GM06990 (cell line): ENCODE data around the gene TDO2.
"Not testable (repeated sequence)": the region's sequence is repeated elsewhere in the genome, so short reads cannot be mapped to it uniquely, and the experiment has no call there.

Source experiments
- DNase-seq: peaks from one replicate; pipeline ENCODE4 v3.0.0-alpha.2; 2011; ENCODE audit not compliant: insufficient read length; ENCODE audit errors: extremely low read depth
- H3K27me3 ChIP-seq: replicated peaks from 2 replicates; pipeline ENCODE4 v1.6.0; 2011; ENCODE audit warnings: low read length; ENCODE audit not compliant: control insufficient read depth, insufficient read depth
- H3K36me3 ChIP-seq: 2 replicates; pipeline ENCODE4 v1.5.1; 2011; ENCODE audit warnings: low read length; ENCODE audit not compliant: control insufficient read depth, insufficient read depth
- H3K4me3 ChIP-seq: replicated peaks from 2 replicates; pipeline ENCODE4 v1.5.1; 2011; ENCODE audit warnings: low read depth, mild to moderate bottlenecking, control low read depth, low read length
- TF ChIP-seq, protein P1 (sequence below): IDR thresholded peaks from 2 replicates; pipeline ENCODE4 v1.5.1; 2011; ENCODE audit warnings: low read length, control low read depth, mild to moderate bottlenecking, inconsistent platforms; ENCODE audit not compliant: insufficient read depth, poor library complexity, severe bottlenecking

TDO2 gene

DNA sequence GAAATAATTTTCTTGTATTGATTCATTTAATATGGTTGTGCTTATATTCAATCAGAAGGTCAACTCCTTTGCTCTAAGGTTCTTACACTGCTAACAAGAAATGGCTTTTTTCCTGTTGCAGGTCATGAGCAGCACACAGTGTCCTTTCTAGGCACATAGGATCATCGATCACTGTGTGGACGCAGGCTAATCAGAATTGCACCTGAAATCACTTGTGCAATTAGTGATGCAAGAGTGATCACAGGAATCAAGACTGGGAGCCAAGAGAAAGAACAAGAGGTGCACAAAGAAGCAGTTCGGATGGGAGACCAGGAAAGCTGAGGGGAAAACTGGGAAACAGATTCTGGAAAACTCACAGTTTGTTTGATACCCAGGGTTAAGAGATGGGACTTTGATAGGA lies 21.1 kb downstream of the TDO2 start:
- H3K27me3 ChIP-seq, result no peaks in the 10 kb centered on the region

DNA sequence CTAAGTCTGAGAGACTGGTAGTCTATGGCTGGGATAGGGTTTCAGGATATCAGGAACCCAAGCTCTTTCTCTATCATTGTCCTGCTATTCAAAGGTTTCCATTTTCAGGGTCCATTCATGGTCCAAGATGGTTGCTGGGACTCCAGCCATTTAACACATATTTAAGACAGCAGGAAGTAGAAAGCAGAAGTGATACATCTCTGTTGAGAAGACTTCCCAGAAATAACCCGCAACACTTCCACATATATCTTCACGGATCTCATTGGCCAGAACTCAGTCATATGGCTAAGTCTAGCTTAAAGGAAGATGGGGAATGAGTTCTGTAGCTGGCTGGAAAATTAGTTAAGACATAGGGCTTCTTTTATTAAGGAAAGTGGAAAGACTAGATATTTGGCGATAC lies 26.3 kb downstream of the TDO2 start:
- DNase-seq, result no peak
- no peak overlapping the region for H3K4me3 ChIP-seq
- H3K27me3 ChIP-seq, result no peaks in the 10 kb centered on the region
- no peaks in the 10 kb centered on the region for H3K36me3 ChIP-seq
- TF ChIP-seq, protein P1, sequence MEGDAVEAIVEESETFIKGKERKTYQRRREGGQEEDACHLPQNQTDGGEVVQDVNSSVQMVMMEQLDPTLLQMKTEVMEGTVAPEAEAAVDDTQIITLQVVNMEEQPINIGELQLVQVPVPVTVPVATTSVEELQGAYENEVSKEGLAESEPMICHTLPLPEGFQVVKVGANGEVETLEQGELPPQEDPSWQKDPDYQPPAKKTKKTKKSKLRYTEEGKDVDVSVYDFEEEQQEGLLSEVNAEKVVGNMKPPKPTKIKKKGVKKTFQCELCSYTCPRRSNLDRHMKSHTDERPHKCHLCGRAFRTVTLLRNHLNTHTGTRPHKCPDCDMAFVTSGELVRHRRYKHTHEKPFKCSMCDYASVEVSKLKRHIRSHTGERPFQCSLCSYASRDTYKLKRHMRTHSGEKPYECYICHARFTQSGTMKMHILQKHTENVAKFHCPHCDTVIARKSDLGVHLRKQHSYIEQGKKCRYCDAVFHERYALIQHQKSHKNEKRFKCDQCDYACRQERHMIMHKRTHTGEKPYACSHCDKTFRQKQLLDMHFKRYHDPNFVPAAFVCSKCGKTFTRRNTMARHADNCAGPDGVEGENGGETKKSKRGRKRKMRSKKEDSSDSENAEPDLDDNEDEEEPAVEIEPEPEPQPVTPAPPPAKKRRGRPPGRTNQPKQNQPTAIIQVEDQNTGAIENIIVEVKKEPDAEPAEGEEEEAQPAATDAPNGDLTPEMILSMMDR, result no peak

More for the DNA sequence above, 21.1 kb downstream of the TDO2 start:
- Histone ChIP-seq H3K36me3 (no peaks in the 10 kb centered on the region), H3K4me3 (no peak overlapping the region)
- no peak for DNase-seq
- TF ChIP-seq, protein P1, result no peak

DNA sequence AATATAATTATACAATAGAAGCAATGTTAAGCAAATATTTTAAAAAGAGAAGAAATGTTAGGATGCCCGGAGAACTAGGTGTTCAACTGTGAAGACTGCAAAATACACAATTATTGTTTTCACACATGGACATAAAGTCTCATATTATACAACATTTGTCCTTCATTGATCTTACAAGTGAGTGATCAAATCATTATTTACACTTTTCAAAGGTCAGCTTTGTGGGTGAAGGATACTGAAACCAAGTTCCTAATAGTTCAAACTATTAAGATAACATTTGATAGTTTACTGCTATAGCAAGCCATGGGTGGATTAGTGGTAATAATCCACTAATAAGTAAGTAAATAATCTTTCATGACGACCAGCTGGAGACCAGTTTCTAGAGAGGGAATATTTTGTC lies 26.8 kb downstream of the TDO2 start:
- H3K36me3 ChIP-seq, result no peaks in the 10 kb centered on the region
- TF ChIP-seq, protein P1, result no peak
- no peaks in the 10 kb centered on the region for H3K27me3 ChIP-seq
- DNase-seq, result no peak
- no peak overlapping the region for H3K4me3 ChIP-seq

DNA sequence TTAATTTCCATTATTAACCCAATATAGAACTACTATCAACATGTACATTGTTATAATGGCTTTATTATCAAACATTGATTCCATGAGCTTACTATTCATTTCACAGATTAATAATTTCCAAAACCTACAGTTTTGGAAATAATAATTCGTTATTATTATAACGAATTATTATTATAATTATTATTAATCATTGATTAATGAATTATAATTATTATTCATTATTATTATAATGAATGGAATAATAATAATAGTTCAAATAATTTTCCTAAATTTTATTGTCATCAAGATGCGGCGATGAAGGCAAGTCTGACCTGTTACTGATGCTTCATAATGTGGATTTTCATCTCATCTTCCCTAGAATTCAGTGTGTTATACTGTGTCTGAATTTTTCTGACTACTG lies 28.1 kb downstream of the TDO2 start:
- no peaks in the 10 kb centered on the region for H3K27me3 ChIP-seq
- DNase-seq, result no peak
- H3K36me3 ChIP-seq, result no peaks in the 10 kb centered on the region
- H3K4me3 ChIP-seq, result no peak overlapping the region
- TF ChIP-seq, protein P1, result no peak

DNA sequence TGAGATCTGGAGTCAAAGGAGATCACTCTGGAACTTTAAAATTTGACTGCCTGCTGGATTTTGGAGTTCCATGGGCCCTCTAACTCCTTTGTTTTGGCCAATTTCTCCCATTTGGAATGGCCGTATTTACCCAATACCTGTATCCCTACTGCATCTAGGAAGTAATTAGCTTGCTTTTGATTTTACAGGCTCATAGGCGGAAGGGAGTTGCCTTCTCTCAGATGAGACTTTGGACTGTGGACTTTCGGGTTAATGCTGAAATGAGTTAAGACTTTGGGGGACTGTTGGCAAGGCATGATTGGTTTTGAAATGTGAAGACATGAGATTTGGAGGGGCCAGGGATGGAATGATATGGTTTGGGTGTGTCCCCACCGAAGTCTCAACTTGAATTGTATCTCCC lies 31.1 kb downstream of the TDO2 start:
- H3K27me3 ChIP-seq, DNase-seq, H3K36me3 ChIP-seq, H3K4me3 ChIP-seq: not testable (repeated sequence)

DNA sequence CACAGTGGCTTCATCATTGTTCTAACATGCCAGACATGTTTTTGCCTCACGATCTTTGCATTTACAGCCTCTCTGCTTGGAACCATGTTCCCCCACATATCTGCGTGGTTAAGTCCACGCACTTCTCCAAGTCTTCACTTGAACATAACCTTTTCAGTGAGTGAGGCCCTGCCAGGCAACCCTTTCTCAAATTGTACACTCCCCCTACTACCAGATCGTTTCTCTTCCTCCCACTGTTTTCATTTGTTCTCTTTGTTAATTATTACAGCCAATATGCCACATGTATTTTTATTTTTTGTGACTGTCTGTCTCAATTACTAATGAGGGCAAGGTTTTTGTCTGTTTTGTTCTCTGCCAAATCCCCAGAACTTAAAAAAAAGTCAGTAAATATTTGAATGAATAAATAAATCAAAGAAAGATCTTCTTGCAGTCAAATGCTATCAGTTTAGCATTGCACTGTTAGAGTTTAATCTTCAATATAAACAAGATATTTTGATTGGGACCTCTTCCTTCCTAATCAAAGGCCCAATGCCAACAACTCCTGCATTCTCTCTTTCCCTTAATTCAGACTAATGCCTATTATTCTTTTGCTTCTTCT lies 32.0 kb downstream of the TDO2 start:
- TF ChIP-seq, protein P1, result no peak
- H3K36me3 ChIP-seq, result no peaks in the 10 kb centered on the region
- no peaks in the 10 kb centered on the region for H3K27me3 ChIP-seq
- no peak overlapping the region for H3K4me3 ChIP-seq
- no peak for DNase-seq
